ENCODE results near the gene ZC3HAV1.

- TF ChIP-seq CTCF (IDR thresholded peaks at IDR 0.05; ENCODE audit: borderline replicate concordance, extremely low read depth, low read length, poor library complexity, severe bottlenecking) = no peak
- no peak for TF ChIP-seq EZH2 (IDR thresholded peaks at IDR 0.05; ENCODE audit: borderline replicate concordance, low read depth, low read length, severe bottlenecking)
Observed at GRCh38 chr7:139065323-139065722, 44.2 kb downstream of the ZC3HAV1 start.
